CD4-positive, alpha-beta memory T cell (primary cell): ENCODE measurements around the gene CPT1C. TPM values are rescaled to one million over a fixed set of nuclear protein-coding genes. Genes with fewer than 3 reads are reported as not detected.

ENCODE experiments used
- CTCF ChIA-PET: fragments of 350-600 bp; sonication (Branson Sonifier 250); formaldehyde crosslinking; loops from one replicate; lab custom pipeline; 2021; ENCODE audit warnings: inconsistent platforms; ENCODE audit not compliant: partially characterized antibody; lab: Charles Lee
- POLR2A ChIA-PET: fragments of 350-600 bp; sonication (Branson Sonifier 250); formaldehyde crosslinking; loops from one replicate; lab custom pipeline; 2021; ENCODE audit not compliant: partially characterized antibody; lab: Charles Lee
- DNase-seq, 5 donors: peaks; one replicate each; pipeline versions ENCODE4 v3.0.0 to v3.0.0-alpha.2; 2020 to 2022; ENCODE audit warnings: mixed read lengths in 1 of 5
- H3K27ac ChIP-seq: one replicate; pipeline ENCODE4 v1.7.0; 2013; ENCODE audit warnings: low read depth, low read length
- H3K27me3 ChIP-seq: 2 replicates; pipeline ENCODE4 v1.7.0; 2013; ENCODE audit warnings: mild to moderate bottlenecking, low read length, moderate library complexity; ENCODE audit not compliant: insufficient read depth
- H3K36me3 ChIP-seq: 2 replicates; pipeline ENCODE4 v1.7.0; 2013; ENCODE audit warnings: mild to moderate bottlenecking, low read length, moderate library complexity; ENCODE audit not compliant: insufficient read depth
- H3K4me1 ChIP-seq: 2 replicates; pipeline ENCODE4 v1.7.0; 2013; ENCODE audit warnings: mild to moderate bottlenecking, low read length, moderate library complexity; ENCODE audit not compliant: insufficient read depth
- H3K4me3 ChIP-seq, 2 donors: one replicate each; pipeline ENCODE4 v1.7.0; 2013; ENCODE audit warnings: low read length in 2 of 2, mild to moderate bottlenecking in 1 of 2
- H3K9me3 ChIP-seq, 2 donors: one replicate each; pipeline ENCODE4 v1.7.0; 2013; ENCODE audit warnings: low read length in 2 of 2, control low read depth in 1 of 2; ENCODE audit not compliant: control insufficient read depth in 1 of 2
- H3K27ac Mint-ChIP-seq, 7 donors: one replicate each; pipeline ENCODE4 v1.8.0; 2020 to 2021; ENCODE audit warnings: mixed read lengths in 7 of 7, mild to moderate bottlenecking in 6 of 7, inconsistent platforms in 3 of 7, moderate library complexity in 3 of 7
- H3K27me3 Mint-ChIP-seq, 2 donors: one replicate each; pipeline ENCODE4 v1.8.0; 2020 to 2021; ENCODE audit warnings: mixed read lengths in 2 of 2
- H3K36me3 Mint-ChIP-seq, 2 donors: one replicate each; pipeline ENCODE4 v1.8.0; 2020 to 2021; ENCODE audit warnings: mixed read lengths in 2 of 2, inconsistent platforms in 1 of 2, mild to moderate bottlenecking in 1 of 2
- H3K4me1 Mint-ChIP-seq, 4 donors: one replicate each; pipeline ENCODE4 v1.8.0; 2020 to 2021; ENCODE audit warnings: mixed read lengths in 4 of 4, mild to moderate bottlenecking in 1 of 4
- H3K4me3 Mint-ChIP-seq, 8 donors: one replicate each; pipeline ENCODE4 v1.8.0; 2020 to 2021; ENCODE audit warnings: mixed read lengths in 8 of 8, mild to moderate bottlenecking in 7 of 8, moderate library complexity in 6 of 8, inconsistent platforms in 3 of 8
- H3K9me3 Mint-ChIP-seq, 8 donors: one replicate each; pipeline ENCODE4 v1.8.0; 2020 to 2021; ENCODE audit warnings: mixed read lengths in 8 of 8, mild to moderate bottlenecking in 5 of 8, inconsistent platforms in 3 of 8, moderate library complexity in 1 of 8
- intact Hi-C: fragments of 100-400 bp; cut with micrococcal nuclease; formaldehyde crosslinking; loops from one replicate; pipeline ENCODE4 v1.15.1; 2023
- polyA plus RNA-seq, 2 donors: library from polyadenylated mRNA; unstranded; fragments of 300-500 nt; fragmentation: Illumina TruSeq; gene quantifications; one replicate each; pipeline ENCODE4 v1.2.3, GENCODE V29; 2021
- total RNA-seq, 2 experiments: library from RNA; stranded (reverse); gene quantifications; one replicate each; pipeline ENCODE4 v1.2.3, GENCODE V29; 2021

Gene CPT1C
- total RNA-seq: 1 to 10 TPM in 1 of 2 experiments, under 1 TPM in 1; 0.64 to 1.5 TPM
- polyA plus RNA-seq: under 1 TPM; 0.24 to 0.57 TPM

- peak within 1 kb of the TSS; percentile 85 to 94 (median 90) for H3K4me3 Mint-ChIP-seq
- peaks cover 10 to 16% of the 10 kb centered on the region in 2 donors for H3K27me3 Mint-ChIP-seq
- H3K27me3 ChIP-seq: peaks cover 4% of the 10 kb centered on the region
- H3K36me3 ChIP-seq: peaks cover 6% of the 10 kb centered on the region
- no peaks in the 10 kb centered on the region for H3K9me3 Mint-ChIP-seq
- H3K9me3 ChIP-seq: no peaks in the 10 kb centered on the region
- ChIA-PET POLR2A (interaction anchor here (1.0 kb wide), 1 partner anchor 13 kb away, joined by 3 read pairs; the partner anchor contains the start of gene PRMT1), CTCF (interaction anchor here (0.9 to 1.6 kb wide), 3 partner anchors 10 to 27 kb away, joined by 3 to 5 read pairs (median 3); no protein-coding TSS in a partner anchor)
- H3K4me3 ChIP-seq: peak within 1 kb of the TSS in 1 of 2 donors; percentile 49
- peaks cover 14 to 27% (median 17%) of the 10 kb centered on the region in 4 donors for H3K4me1 Mint-ChIP-seq
- peaks cover 5 to 13% of the 10 kb centered on the region in 2 donors for H3K36me3 Mint-ChIP-seq
- DNase-seq: peak; percentile 29 to 67 (median 40)
- intact Hi-C loops: no loop called here
- H3K27ac ChIP-seq: peak within 1 kb of the TSS; percentile 30
- H3K27ac Mint-ChIP-seq: peak within 1 kb of the TSS; percentile 38 to 84 (median 45)
- peaks cover 27% of the 10 kb centered on the region for H3K4me1 ChIP-seq
These were observed at the start of gene CPT1C for GRCh38 chr19:49690656-49691242. TSS of gene CPT1C (plus strand) at chr19:49691116. CDS start at chr19:49692253, 1,137 bp downstream.

GRCh38 chr19:49641688-49642491 is 49.0 kb upstream of the CPT1C start, which contains the start of gene SCAF1:
TSS of gene SCAF1 (plus strand) at chr19:49642209. CDS start at chr19:49645027, 2,818 bp downstream.
- H3K27me3 ChIP-seq: no peaks in the 10 kb centered on the region
- peaks cover 15% of the 10 kb centered on the region for H3K36me3 ChIP-seq
- peaks cover 3 to 29% of the 10 kb centered on the region in 2 donors for H3K36me3 Mint-ChIP-seq
- H3K4me1 ChIP-seq: peaks cover 64% of the 10 kb centered on the region
- peak within 1 kb of the TSS; percentile 73 to 79 for H3K4me3 ChIP-seq
- ChIA-PET CTCF (interaction anchor here (1.0 to 3.1 kb wide), 6 partner anchors 23 to 62 kb away, joined by 3 to 18 read pairs (median 8); partner anchors contain the start of gene NOSIP), POLR2A (interaction anchor here (0.6 to 5.0 kb wide), 19 partner anchors 14 to 677 kb away, joined by 3 to 146 read pairs (median 5); partner anchors contain the start of genes AKT1S1, ALDH16A1, BCL2L12 and FTL)
- peaks cover 47 to 79% (median 58%) of the 10 kb centered on the region in 4 donors for H3K4me1 Mint-ChIP-seq
- peak within 1 kb of the TSS; percentile 89 to 95 (median 92) for H3K4me3 Mint-ChIP-seq
- H3K9me3 ChIP-seq: no peaks in the 10 kb centered on the region
- peak; percentile 99 to 100 (median 100) for DNase-seq
- no peaks in the 10 kb centered on the region for H3K9me3 Mint-ChIP-seq
- H3K27me3 Mint-ChIP-seq: no peaks in the 10 kb centered on the region
- H3K27ac Mint-ChIP-seq: peak within 1 kb of the TSS; percentile 96 to 100 (median 99)
- intact Hi-C loops: loop anchor here (1.0 to 5.0 kb wide), 8 partner anchors 23 to 1320 kb away; partner anchors contain the start of genes ALDH16A1, BCL2L12, GYS1 and IRF3
- peak within 1 kb of the TSS; percentile 97 for H3K27ac ChIP-seq

- intact Hi-C loops: loop anchor here (1.0 to 5.0 kb wide), 4 partner anchors 23 to 1320 kb away; partner anchors contain the start of genes BCL2L12, IRF3 and LMTK3
- H3K36me3 ChIP-seq: peaks cover 21% of the 10 kb centered on the region
- no peak for DNase-seq
- Mint-ChIP-seq H3K9me3 (no peaks in the 10 kb centered on the region), H3K36me3 (peaks cover 3 to 35% of the 10 kb centered on the region in 2 donors), H3K4me1 (peaks cover 46 to 82% (median 57%) of the 10 kb centered on the region in 4 donors), H3K27ac (peak overlapping the region; percentile 93 to 99 (median 97)), H3K4me3 (peak overlapping the region; percentile 89 to 95 (median 92)), H3K27me3 (no peaks in the 10 kb centered on the region)
- H3K4me1 ChIP-seq: peaks cover 64% of the 10 kb centered on the region
- H3K27ac ChIP-seq: peak overlapping the region; percentile 97
- CTCF ChIA-PET: interaction anchor here (1.0 to 3.1 kb wide), 7 partner anchors 13 to 62 kb away, joined by 3 to 18 read pairs (median 5); partner anchors contain the start of gene NOSIP
- no peaks in the 10 kb centered on the region for H3K27me3 ChIP-seq
- peak overlapping the region; percentile 63 to 79 for H3K4me3 ChIP-seq
- POLR2A ChIA-PET: interaction anchor here (0.6 to 5.0 kb wide), 17 partner anchors 16 to 677 kb away, joined by 3 to 146 read pairs (median 8); partner anchors contain the start of genes AKT1S1, BCL2L12, FTL and IRF3
- no peaks in the 10 kb centered on the region for H3K9me3 ChIP-seq
These were observed 48.4 kb upstream of the CPT1C start for GRCh38 chr19:49642492-49643035.

GRCh38 chr19:49643466-49643865 is 47.5 kb upstream of the CPT1C start:
- intact Hi-C loops: loop anchor here (5.0 kb wide), 2 partner anchors 1131 to 1321 kb away; partner anchors contain the start of gene LMTK3

GRCh38 chr19:49645592-49645991 is 45.3 kb upstream of the CPT1C start:
- DNase-seq: peak in 1 of 5 donors; percentile 6
- Mint-ChIP-seq H3K36me3 (peaks cover 7 to 49% of the 10 kb centered on the region in 2 donors), H3K27ac (peak overlapping the region in 2 of 7 donors; percentile 7 to 53), H3K4me3 (no peak overlapping the region), H3K27me3 (no peaks in the 10 kb centered on the region), H3K4me1 (peaks cover 31 to 55% (median 35%) of the 10 kb centered on the region in 4 donors), H3K9me3 (no peaks in the 10 kb centered on the region)
- intact Hi-C loops: no loop called here
- H3K27me3 ChIP-seq: no peaks in the 10 kb centered on the region
- peaks cover 41% of the 10 kb centered on the region for H3K4me1 ChIP-seq
- no peak overlapping the region for H3K27ac ChIP-seq
- H3K9me3 ChIP-seq: no peaks in the 10 kb centered on the region
- ChIA-PET CTCF (interaction anchor here (1.5 kb wide), 1 partner anchor 30 kb away, joined by 4 read pairs; no protein-coding TSS in a partner anchor), POLR2A (interaction anchor here (1.1 to 1.6 kb wide), 2 partner anchors 18 to 231 kb away, joined by 3 to 7 read pairs; no protein-coding TSS in a partner anchor)
- H3K36me3 ChIP-seq: peaks cover 30% of the 10 kb centered on the region
- H3K4me3 ChIP-seq: no peak overlapping the region

More at GRCh38 chr19:49643466-49643865, 47.5 kb upstream of the CPT1C start:
- H3K27me3 Mint-ChIP-seq: no peaks in the 10 kb centered on the region
- peaks cover 40 to 74% (median 51%) of the 10 kb centered on the region in 4 donors for H3K4me1 Mint-ChIP-seq
- peak overlapping the region; percentile 66 to 95 (median 92) for H3K4me3 Mint-ChIP-seq
- peaks cover 3 to 38% of the 10 kb centered on the region in 2 donors for H3K36me3 Mint-ChIP-seq
- no peaks in the 10 kb centered on the region for H3K9me3 Mint-ChIP-seq
- DNase-seq: peak in 1 of 5 donors; percentile 24
- ChIA-PET CTCF (interaction anchor here (1.5 to 3.1 kb wide), 3 partner anchors 12 to 32 kb away, joined by 5 to 18 read pairs (median 10); no protein-coding TSS in a partner anchor), POLR2A (interaction anchor here (0.7 to 4.9 kb wide), 6 partner anchors 11 to 63 kb away, joined by 3 to 146 read pairs (median 9); partner anchors contain the start of genes BCL2L12, IRF3, NOSIP and PRRG2)
- Histone ChIP-seq H3K27me3 (no peaks in the 10 kb centered on the region), H3K9me3 (no peaks in the 10 kb centered on the region), H3K4me3 (no peak overlapping the region), H3K36me3 (peaks cover 21% of the 10 kb centered on the region), H3K27ac (peak overlapping the region; percentile 97), H3K4me1 (peaks cover 55% of the 10 kb centered on the region)
- peak overlapping the region; percentile 82 to 99 (median 96) for H3K27ac Mint-ChIP-seq

GRCh38 chr19:49645995-49646394 is 44.9 kb upstream of the CPT1C start:
- Mint-ChIP-seq H3K27me3 (no peaks in the 10 kb centered on the region), H3K36me3 (peaks cover 7 to 49% of the 10 kb centered on the region in 2 donors), H3K4me1 (peaks cover 27 to 51% (median 31%) of the 10 kb centered on the region in 4 donors), H3K27ac (no peak overlapping the region), H3K4me3 (no peak overlapping the region), H3K9me3 (no peaks in the 10 kb centered on the region)
- DNase-seq: no peak
- no peak overlapping the region for H3K4me3 ChIP-seq
- POLR2A ChIA-PET: interaction anchor here (1.1 to 1.6 kb wide), 2 partner anchors 18 to 231 kb away, joined by 3 to 7 read pairs; no protein-coding TSS in a partner anchor
- CTCF ChIA-PET: interaction anchor here (1.5 kb wide), 1 partner anchor 30 kb away, joined by 4 read pairs; no protein-coding TSS in a partner anchor
- no peak overlapping the region for H3K27ac ChIP-seq
- no peaks in the 10 kb centered on the region for H3K27me3 ChIP-seq
- no peaks in the 10 kb centered on the region for H3K9me3 ChIP-seq
- H3K4me1 ChIP-seq: peaks cover 37% of the 10 kb centered on the region
- peaks cover 31% of the 10 kb centered on the region for H3K36me3 ChIP-seq
- intact Hi-C loops: no loop called here
